ENCODE results near the gene PNMT. TPM values are rescaled to one million over a fixed set of nuclear protein-coding genes. Genes with fewer than 3 reads are reported as not detected.

The PNMT gene
- total and polyA plus RNA-seq, 2 of the 13 experiments (the other 11 are each of a cell fraction or from before 2014, with no cell fraction given): 0.25 TPM; not detected in 1

DNA sequence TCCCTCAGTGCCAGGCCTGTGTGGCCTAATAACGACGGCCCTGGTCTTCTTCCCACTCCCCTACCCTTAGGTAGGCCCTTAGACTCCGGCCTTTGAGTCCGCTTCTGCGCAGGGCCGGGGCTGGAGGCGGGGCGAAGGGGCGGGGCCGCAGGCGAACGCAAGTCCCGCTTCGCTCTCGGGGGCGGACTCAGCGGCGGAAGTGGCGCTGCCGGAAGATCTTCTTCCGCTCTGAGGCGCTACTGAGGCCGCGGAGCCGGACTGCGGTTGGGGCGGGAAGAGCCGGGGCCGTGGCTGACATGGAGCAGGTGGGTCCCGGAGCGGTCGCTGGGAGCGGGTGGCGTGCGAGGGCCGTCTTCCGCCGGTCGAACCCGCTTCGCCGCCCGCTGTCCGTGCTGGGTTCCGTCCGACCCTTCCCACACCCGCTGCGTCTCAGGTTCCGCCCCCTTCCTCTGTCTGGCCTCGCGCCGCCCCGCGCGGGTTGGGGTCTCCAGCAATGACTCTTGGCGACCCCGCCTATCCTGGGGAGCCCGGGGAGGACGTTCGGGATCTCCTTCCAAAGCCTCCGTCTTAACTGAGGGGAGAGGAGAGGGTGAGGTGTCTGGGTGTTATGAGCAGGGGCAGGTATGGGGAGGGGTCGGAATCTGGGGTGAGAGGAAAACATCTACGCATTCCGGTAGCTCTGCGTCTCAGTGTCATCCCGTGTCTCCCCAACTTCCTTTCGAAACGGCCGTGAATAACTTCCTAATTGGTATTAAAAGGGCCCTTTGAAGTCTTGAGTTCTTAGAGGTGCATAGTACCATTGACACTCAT, 31.1 kb upstream of the PNMT start, which contains the start of gene STARD3 (continued):
- TF ChIP-seq ETV5 (CRISPR knock-in tag; IDR thresholded peaks at IDR 0.05; ENCODE audit: borderline replicate concordance) (peak; percentile 90), ATF7 (IDR thresholded peaks at IDR 0.05) (no peak), ATF7 (CRISPR knock-in tag; IDR thresholded peaks at IDR 0.05) (peak; percentile 55; the same call in 1 of the 2 replicates), ZNF543 (CRISPR knock-in tag; IDR thresholded peaks at IDR 0.05) (peak; percentile 97), SAP130 (CRISPR knock-in tag; IDR thresholded peaks at IDR 0.05; ENCODE audit: low read depth) (peak; percentile 90), BORCS8-MEF2B (CRISPR knock-in tag; IDR thresholded peaks at IDR 0.05) (no peak; the same call in 1 of the 2 replicates), PCBP2 (optimal IDR thresholded peaks at IDR 0.05; ENCODE audit: low read depth, low read length, poor library complexity, severe bottlenecking) (no peak), ZNF331 (CRISPR knock-in tag; IDR thresholded peaks at IDR 0.05) (no peak; the same call in 1 of the 2 replicates), MTF2 (CRISPR knock-in tag; IDR thresholded peaks at IDR 0.05; ENCODE audit: borderline replicate concordance) (peak; percentile 97; the same call in 1 of the 2 replicates), SMARCE1 (IDR thresholded peaks at IDR 0.05; ENCODE audit: borderline replicate concordance) (no peak), MED13 (CRISPR knock-in tag; IDR thresholded peaks at IDR 0.05) (peak; percentile 84), ZFX (CRISPR knock-in tag; IDR thresholded peaks at IDR 0.05; ENCODE audit: low read depth) (peak; percentile 99), ZNF615 (CRISPR knock-in tag; IDR thresholded peaks at IDR 0.05; ENCODE audit: borderline replicate concordance) (no peak), ZNF7 (CRISPR knock-in tag; IDR thresholded peaks at IDR 0.05) (no peak), ZNF160 (CRISPR knock-in tag; IDR thresholded peaks at IDR 0.05) (0 out of 2 replicates have a peak, but pooled peaks have one; percentile 68), GZF1 (CRISPR knock-in tag; IDR thresholded peaks at IDR 0.05) (peak; percentile 5; the same call in 1 of the 2 replicates)
- TF ChIP-seq, protein P1, sequence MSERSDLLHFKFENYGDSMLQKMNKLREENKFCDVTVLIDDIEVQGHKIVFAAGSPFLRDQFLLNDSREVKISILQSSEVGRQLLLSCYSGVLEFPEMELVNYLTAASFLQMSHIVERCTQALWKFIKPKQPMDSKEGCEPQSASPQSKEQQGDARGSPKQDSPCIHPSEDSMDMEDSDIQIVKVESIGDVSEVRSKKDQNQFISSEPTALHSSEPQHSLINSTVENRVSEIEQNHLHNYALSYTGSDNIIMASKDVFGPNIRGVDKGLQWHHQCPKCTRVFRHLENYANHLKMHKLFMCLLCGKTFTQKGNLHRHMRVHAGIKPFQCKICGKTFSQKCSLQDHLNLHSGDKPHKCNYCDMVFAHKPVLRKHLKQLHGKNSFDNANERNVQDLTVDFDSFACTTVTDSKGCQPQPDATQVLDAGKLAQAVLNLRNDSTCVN (CRISPR knock-in tag; IDR thresholded peaks at IDR 0.05; ENCODE audit: borderline replicate concordance): no peak
- TF ChIP-seq, protein P2, sequence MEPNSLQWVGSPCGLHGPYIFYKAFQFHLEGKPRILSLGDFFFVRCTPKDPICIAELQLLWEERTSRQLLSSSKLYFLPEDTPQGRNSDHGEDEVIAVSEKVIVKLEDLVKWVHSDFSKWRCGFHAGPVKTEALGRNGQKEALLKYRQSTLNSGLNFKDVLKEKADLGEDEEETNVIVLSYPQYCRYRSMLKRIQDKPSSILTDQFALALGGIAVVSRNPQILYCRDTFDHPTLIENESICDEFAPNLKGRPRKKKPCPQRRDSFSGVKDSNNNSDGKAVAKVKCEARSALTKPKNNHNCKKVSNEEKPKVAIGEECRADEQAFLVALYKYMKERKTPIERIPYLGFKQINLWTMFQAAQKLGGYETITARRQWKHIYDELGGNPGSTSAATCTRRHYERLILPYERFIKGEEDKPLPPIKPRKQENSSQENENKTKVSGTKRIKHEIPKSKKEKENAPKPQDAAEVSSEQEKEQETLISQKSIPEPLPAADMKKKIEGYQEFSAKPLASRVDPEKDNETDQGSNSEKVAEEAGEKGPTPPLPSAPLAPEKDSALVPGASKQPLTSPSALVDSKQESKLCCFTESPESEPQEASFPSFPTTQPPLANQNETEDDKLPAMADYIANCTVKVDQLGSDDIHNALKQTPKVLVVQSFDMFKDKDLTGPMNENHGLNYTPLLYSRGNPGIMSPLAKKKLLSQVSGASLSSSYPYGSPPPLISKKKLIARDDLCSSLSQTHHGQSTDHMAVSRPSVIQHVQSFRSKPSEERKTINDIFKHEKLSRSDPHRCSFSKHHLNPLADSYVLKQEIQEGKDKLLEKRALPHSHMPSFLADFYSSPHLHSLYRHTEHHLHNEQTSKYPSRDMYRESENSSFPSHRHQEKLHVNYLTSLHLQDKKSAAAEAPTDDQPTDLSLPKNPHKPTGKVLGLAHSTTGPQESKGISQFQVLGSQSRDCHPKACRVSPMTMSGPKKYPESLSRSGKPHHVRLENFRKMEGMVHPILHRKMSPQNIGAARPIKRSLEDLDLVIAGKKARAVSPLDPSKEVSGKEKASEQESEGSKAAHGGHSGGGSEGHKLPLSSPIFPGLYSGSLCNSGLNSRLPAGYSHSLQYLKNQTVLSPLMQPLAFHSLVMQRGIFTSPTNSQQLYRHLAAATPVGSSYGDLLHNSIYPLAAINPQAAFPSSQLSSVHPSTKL (CRISPR knock-in tag; IDR thresholded peaks at IDR 0.05): peak; percentile 57; the same call in 1 of the 2 replicates
- TF ChIP-seq, protein P3, sequence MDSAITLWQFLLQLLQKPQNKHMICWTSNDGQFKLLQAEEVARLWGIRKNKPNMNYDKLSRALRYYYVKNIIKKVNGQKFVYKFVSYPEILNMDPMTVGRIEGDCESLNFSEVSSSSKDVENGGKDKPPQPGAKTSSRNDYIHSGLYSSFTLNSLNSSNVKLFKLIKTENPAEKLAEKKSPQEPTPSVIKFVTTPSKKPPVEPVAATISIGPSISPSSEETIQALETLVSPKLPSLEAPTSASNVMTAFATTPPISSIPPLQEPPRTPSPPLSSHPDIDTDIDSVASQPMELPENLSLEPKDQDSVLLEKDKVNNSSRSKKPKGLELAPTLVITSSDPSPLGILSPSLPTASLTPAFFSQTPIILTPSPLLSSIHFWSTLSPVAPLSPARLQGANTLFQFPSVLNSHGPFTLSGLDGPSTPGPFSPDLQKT (CRISPR knock-in tag; IDR thresholded peaks at IDR 0.05; ENCODE audit: borderline replicate concordance): 0 out of 2 replicates have a peak, but pooled peaks have one; percentile 66
- TF ChIP-seq, protein P4, sequence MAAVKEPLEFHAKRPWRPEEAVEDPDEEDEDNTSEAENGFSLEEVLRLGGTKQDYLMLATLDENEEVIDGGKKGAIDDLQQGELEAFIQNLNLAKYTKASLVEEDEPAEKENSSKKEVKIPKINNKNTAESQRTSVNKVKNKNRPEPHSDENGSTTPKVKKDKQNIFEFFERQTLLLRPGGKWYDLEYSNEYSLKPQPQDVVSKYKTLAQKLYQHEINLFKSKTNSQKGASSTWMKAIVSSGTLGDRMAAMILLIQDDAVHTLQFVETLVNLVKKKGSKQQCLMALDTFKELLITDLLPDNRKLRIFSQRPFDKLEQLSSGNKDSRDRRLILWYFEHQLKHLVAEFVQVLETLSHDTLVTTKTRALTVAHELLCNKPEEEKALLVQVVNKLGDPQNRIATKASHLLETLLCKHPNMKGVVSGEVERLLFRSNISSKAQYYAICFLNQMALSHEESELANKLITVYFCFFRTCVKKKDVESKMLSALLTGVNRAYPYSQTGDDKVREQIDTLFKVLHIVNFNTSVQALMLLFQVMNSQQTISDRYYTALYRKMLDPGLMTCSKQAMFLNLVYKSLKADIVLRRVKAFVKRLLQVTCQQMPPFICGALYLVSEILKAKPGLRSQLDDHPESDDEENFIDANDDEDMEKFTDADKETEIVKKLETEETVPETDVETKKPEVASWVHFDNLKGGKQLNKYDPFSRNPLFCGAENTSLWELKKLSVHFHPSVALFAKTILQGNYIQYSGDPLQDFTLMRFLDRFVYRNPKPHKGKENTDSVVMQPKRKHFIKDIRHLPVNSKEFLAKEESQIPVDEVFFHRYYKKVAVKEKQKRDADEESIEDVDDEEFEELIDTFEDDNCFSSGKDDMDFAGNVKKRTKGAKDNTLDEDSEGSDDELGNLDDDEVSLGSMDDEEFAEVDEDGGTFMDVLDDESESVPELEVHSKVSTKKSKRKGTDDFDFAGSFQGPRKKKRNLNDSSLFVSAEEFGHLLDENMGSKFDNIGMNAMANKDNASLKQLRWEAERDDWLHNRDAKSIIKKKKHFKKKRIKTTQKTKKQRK (IDR thresholded peaks at IDR 0.05; ENCODE audit: low read length): no peak
